ENCODE data around the gene RPS6KA3. TPM values are rescaled to one million over a fixed set of nuclear protein-coding genes. Genes with fewer than 3 reads are reported as not detected.

Gene RPS6KA3
- total and polyA plus RNA-seq, 10 donors: 8.4 to 85.9 (median 60.4) TPM

DNA sequence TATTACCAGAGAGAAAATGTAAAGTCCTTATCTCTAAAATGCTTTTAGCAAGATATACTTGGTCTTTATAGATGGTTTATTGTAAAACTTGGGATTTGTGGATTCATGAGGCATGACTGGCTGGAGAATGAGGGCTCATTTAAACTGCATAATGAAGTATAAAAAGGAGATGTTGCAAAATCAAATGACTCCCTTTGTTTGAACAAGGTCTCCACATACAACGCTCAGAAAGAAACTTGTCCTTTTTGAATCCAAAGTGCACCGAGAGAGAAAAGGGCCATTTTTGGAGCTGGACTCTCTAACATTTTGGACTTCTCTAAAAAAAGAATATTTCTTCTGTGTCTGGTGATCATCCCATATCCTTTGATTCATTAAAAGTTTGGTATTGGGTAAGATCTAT is 117.4 kb downstream of the RPS6KA3 start:
- H3K4me1 ChIP-seq: no peaks in the 10 kb centered on the region
- WGBS, 5 donors: 83 to 97% (median 94%) methylated on average over 2 of the region's 2 CpGs
- TF ChIP-seq POLR2A (IDR thresholded peaks at IDR 0.05) (no peak), POLR2AphosphoS5 (IDR thresholded peaks at IDR 0.05) (no peak)
- TF ChIP-seq, protein P1, sequence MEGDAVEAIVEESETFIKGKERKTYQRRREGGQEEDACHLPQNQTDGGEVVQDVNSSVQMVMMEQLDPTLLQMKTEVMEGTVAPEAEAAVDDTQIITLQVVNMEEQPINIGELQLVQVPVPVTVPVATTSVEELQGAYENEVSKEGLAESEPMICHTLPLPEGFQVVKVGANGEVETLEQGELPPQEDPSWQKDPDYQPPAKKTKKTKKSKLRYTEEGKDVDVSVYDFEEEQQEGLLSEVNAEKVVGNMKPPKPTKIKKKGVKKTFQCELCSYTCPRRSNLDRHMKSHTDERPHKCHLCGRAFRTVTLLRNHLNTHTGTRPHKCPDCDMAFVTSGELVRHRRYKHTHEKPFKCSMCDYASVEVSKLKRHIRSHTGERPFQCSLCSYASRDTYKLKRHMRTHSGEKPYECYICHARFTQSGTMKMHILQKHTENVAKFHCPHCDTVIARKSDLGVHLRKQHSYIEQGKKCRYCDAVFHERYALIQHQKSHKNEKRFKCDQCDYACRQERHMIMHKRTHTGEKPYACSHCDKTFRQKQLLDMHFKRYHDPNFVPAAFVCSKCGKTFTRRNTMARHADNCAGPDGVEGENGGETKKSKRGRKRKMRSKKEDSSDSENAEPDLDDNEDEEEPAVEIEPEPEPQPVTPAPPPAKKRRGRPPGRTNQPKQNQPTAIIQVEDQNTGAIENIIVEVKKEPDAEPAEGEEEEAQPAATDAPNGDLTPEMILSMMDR (IDR thresholded peaks at IDR 0.05 in 8 of 11, conservative IDR thresholded peaks at IDR 0.05 in 3 of 11): no peak
- H3K27me3 ChIP-seq (replicated peaks in 1 of 7): no peaks in the 10 kb centered on the region
- DNase-seq: no peak
- no peaks in the 10 kb centered on the region for H3K9me3 ChIP-seq
- no peak overlapping the region for H3K27ac ChIP-seq
- H3K4me3 ChIP-seq: no peak overlapping the region
- peaks cover 0 to 37% (median 8%) of the 10 kb centered on the region in 6 donors for H3K36me3 ChIP-seq
- intact Hi-C loops (cut with DNase I; ENCODE audit: low total_unique reads): no loop called here

DNA sequence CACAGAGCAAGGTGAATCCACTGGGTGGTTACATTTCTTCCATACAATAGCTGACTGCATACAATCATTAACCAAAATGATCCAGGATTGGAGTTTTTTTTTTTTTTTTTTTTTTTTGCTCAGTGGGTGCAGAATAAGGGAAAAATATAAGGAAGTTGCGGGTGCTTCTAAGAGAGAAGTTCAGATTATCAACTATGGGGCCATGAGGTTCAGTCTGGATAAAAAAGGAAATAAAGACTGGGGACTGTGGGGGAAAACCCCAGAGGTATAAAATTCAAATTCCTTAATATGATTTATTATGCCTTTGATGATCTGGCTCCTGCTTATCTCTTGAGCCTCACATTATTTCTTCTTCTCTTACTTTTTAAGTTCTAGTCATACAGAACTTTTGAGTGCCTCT is 119.1 kb downstream of the RPS6KA3 start:
- peaks cover 0 to 2% (median 0%) of the 10 kb centered on the region in 6 donors for H3K4me1 ChIP-seq

DNA sequence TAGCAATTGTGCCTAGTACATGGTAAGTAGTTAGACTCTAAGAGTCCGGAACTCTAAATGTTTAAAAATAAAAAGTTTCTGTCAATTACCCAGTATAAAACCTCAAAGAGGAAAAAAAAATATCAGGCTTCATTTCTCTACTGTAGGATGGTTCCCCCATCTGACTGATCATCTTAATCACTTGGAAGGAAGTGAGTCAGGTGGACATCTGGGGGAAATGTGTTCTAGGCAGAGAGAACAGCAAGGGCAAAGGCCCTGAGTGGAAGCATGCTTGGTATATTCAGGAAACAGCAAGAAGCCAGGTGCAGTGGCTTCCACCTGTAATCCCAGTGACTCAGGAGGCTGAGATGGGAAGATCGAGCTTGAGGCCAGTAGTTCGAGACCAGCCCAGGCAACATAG is 122.2 kb downstream of the RPS6KA3 start:
- H3K27me3 ChIP-seq (replicated peaks in 1 of 7): no peaks in the 10 kb centered on the region
- no peak for DNase-seq
- WGBS, 5 donors: 64 to 80% (median 69%) methylated on average over 3 of the region's 3 CpGs
- intact Hi-C loops (cut with DNase I; ENCODE audit: low total_unique reads): no loop called here
- TF ChIP-seq POLR2A (IDR thresholded peaks at IDR 0.05) (no peak), POLR2AphosphoS5 (IDR thresholded peaks at IDR 0.05) (no peak)
- TF ChIP-seq, protein P1 (IDR thresholded peaks at IDR 0.05 in 8 of 11, conservative IDR thresholded peaks at IDR 0.05 in 3 of 11): no peak
- H3K4me1 ChIP-seq: peaks cover 11 to 18% (median 14%) of the 10 kb centered on the region in 6 donors
- no peak overlapping the region for H3K4me3 ChIP-seq
- no peak overlapping the region for H3K27ac ChIP-seq
- no peaks in the 10 kb centered on the region for H3K9me3 ChIP-seq
- no peaks in the 10 kb centered on the region for H3K36me3 ChIP-seq

More for the DNA sequence above, 119.1 kb downstream of the RPS6KA3 start:
- Histone ChIP-seq H3K27ac (no peak overlapping the region), H3K27me3 (replicated peaks in 1 of 7) (no peaks in the 10 kb centered on the region), H3K4me3 (no peak overlapping the region), H3K9me3 (no peaks in the 10 kb centered on the region), H3K36me3 (peaks cover 0 to 20% (median 1%) of the 10 kb centered on the region in 6 donors)
- DNase-seq: no peak
- intact Hi-C loops (cut with DNase I; ENCODE audit: low total_unique reads): no loop called here
- no peak for TF ChIP-seq POLR2A (IDR thresholded peaks at IDR 0.05)
- TF ChIP-seq, protein P1 (IDR thresholded peaks at IDR 0.05 in 8 of 11, conservative IDR thresholded peaks at IDR 0.05 in 3 of 11): no peak
- TF ChIP-seq POLR2AphosphoS5 (IDR thresholded peaks at IDR 0.05): no peak
- WGBS, 5 donors: 24 to 89% (median 50%) methylated on average over 1 of the region's 1 CpG

DNA sequence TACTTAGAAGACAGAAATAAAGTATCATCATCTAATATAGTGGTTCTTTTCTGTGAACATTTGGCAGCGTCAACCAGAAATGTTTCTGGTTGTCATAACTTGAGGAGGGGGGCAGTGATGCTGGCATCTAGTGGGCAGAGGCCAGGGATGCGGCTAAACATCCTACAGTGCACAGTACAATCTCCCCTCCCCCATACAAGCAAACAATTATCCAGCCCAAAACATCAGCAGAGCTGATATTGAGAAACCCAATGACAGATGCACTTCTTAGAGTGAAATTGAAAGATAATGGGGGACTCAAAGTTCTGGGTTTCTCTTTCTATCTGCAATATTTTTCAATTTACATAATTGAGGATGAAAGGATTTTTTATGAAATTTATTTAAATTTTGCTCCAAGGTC is 123.1 kb downstream of the RPS6KA3 start:
- no peak overlapping the region for H3K4me3 ChIP-seq
- no peaks in the 10 kb centered on the region for H3K27me3 ChIP-seq (replicated peaks in 1 of 7)
- no peak overlapping the region for H3K27ac ChIP-seq
- peaks cover 19 to 27% (median 22%) of the 10 kb centered on the region in 6 donors for H3K4me1 ChIP-seq
- intact Hi-C loops (cut with DNase I; ENCODE audit: low total_unique reads): no loop called here
- 65 to 78% (median 73%) methylated on average over 2 of the region's 2 CpGs for WGBS, 5 donors
- no peak for TF ChIP-seq POLR2A (IDR thresholded peaks at IDR 0.05)
- TF ChIP-seq, protein P1 (IDR thresholded peaks at IDR 0.05 in 8 of 11, conservative IDR thresholded peaks at IDR 0.05 in 3 of 11): no peak
- no peak for TF ChIP-seq POLR2AphosphoS5 (IDR thresholded peaks at IDR 0.05)
- peaks cover 0 to 6% (median under 1%) of the 10 kb centered on the region in 6 donors for H3K36me3 ChIP-seq
- DNase-seq: no peak
- H3K9me3 ChIP-seq: no peaks in the 10 kb centered on the region

All from spleen (tissue), 11 donors.